Neural crest cell (in vitro differentiated cells): ENCODE data around the gene RUSF1. TPM values are rescaled to one million over a fixed set of nuclear protein-coding genes. Genes with fewer than 3 reads are reported as not detected.
"Not testable (repeated sequence)": the region's sequence is repeated elsewhere in the genome, so short reads cannot be mapped to it uniquely, and the experiment has no call there.

ENCODE experiments used
- DNase-seq: peaks from one replicate; pipeline ENCODE4 v3.0.0; 2021; ENCODE audit warnings: low read depth, mixed read lengths, low spot score
- H3K27ac Mint-ChIP-seq: one replicate; pipeline ENCODE4 v1.8.0; 2021; ENCODE audit warnings: mild to moderate bottlenecking, mixed read lengths; ENCODE audit not compliant: unreplicated experiment
- H3K27me3 Mint-ChIP-seq: 2 replicates; pipeline ENCODE4 v1.8.0; 2021; ENCODE audit warnings: low read depth, mild to moderate bottlenecking, mixed read lengths
- H3K36me3 Mint-ChIP-seq: 2 replicates; pipeline ENCODE4 v1.8.0; 2021; ENCODE audit warnings: low read depth, mild to moderate bottlenecking, mixed read lengths
- H3K4me1 Mint-ChIP-seq: 2 replicates; pipeline ENCODE4 v1.8.0; 2021; ENCODE audit warnings: mixed read lengths
- H3K4me3 Mint-ChIP-seq: one replicate; pipeline ENCODE4 v1.8.0; 2021; ENCODE audit warnings: mild to moderate bottlenecking, mixed read lengths
- H3K9me3 Mint-ChIP-seq: 2 replicates; pipeline ENCODE4 v1.8.0; 2021; ENCODE audit warnings: mixed read lengths
- CTCF ChIP-seq: fragments of 200-600 bp; sonication (generic); conservative IDR thresholded peaks from 2 replicates; pipeline ENCODE4 v1.5.0; 2021; ENCODE audit warnings: antibody characterized with exemption, mild to moderate bottlenecking
- total RNA-seq: library from RNA; stranded (reverse); gene quantifications from 2 replicates; pipeline ENCODE4 v1.2.1, GENCODE V29; 2021

The RUSF1 gene
- total RNA-seq, 1 donor from 2014 or later: 47.7 TPM

- H3K27me3 Mint-ChIP-seq: peaks cover 94% of the 10 kb centered on the region
- no peak for DNase-seq
- no peak overlapping the region for H3K4me3 Mint-ChIP-seq
- H3K4me1 Mint-ChIP-seq: peaks cover 3% of the 10 kb centered on the region
- no peak for TF ChIP-seq CTCF
- H3K27ac Mint-ChIP-seq: no peak overlapping the region
- H3K9me3 Mint-ChIP-seq: no peaks in the 10 kb centered on the region
- H3K36me3 Mint-ChIP-seq: peaks cover 3% of the 10 kb centered on the region
Observed at GRCh38 chr16:31484491-31485171, 23.6 kb downstream of the RUSF1 start.

GRCh38 chr16:31484048-31484447 is 24.1 kb downstream of the RUSF1 start:
- not testable (repeated sequence) for H3K9me3 Mint-ChIP-seq, H3K36me3 Mint-ChIP-seq, H3K4me3 Mint-ChIP-seq, H3K27ac Mint-ChIP-seq, DNase-seq, H3K4me1 Mint-ChIP-seq
- H3K27me3 Mint-ChIP-seq: peaks cover 94% of the 10 kb centered on the region

GRCh38 chr16:31483081-31483480 is 25.1 kb downstream of the RUSF1 start, which contains the start of gene SLC5A2:
SLC5A2 (plus strand) TSS chr16:31483123; CDS start chr16:31483137, 14 bp downstream.
- no peak for DNase-seq
- no peak for TF ChIP-seq CTCF
- Mint-ChIP-seq H3K27ac (no peak within 1 kb of the TSS), H3K27me3 (peaks cover 95% of the 10 kb centered on the region), H3K9me3 (no peaks in the 10 kb centered on the region), H3K4me1 (peaks cover 4% of the 10 kb centered on the region), H3K4me3 (peak within 1 kb of the TSS; percentile 1), H3K36me3 (no peaks in the 10 kb centered on the region)

- H3K27me3 Mint-ChIP-seq: peaks cover 93% of the 10 kb centered on the region
- DNase-seq: no peak
- no peaks in the 10 kb centered on the region for H3K36me3 Mint-ChIP-seq
- H3K4me1 Mint-ChIP-seq: peaks cover 13% of the 10 kb centered on the region
- H3K9me3 Mint-ChIP-seq: no peaks in the 10 kb centered on the region
- no peak for TF ChIP-seq CTCF
- H3K27ac Mint-ChIP-seq: no peak overlapping the region
- H3K4me3 Mint-ChIP-seq: no peak overlapping the region
Observed at GRCh38 chr16:31480851-31481536, 27.2 kb downstream of the RUSF1 start.

GRCh38 chr16:31479751-31480150 is 28.4 kb downstream of the RUSF1 start:
- H3K9me3 Mint-ChIP-seq: no peaks in the 10 kb centered on the region
- TF ChIP-seq CTCF: no peak
- H3K27me3 Mint-ChIP-seq: peaks cover 93% of the 10 kb centered on the region
- no peak for DNase-seq
- peak overlapping the region; percentile 44 for H3K4me3 Mint-ChIP-seq
- H3K36me3 Mint-ChIP-seq: no peaks in the 10 kb centered on the region
- peaks cover 13% of the 10 kb centered on the region for H3K4me1 Mint-ChIP-seq
- no peak overlapping the region for H3K27ac Mint-ChIP-seq

GRCh38 chr16:31478956-31479355 is 29.2 kb downstream of the RUSF1 start:
- H3K9me3 Mint-ChIP-seq: no peaks in the 10 kb centered on the region
- no peak for TF ChIP-seq CTCF
- H3K4me3 Mint-ChIP-seq: peak overlapping the region; percentile 49
- no peak overlapping the region for H3K27ac Mint-ChIP-seq
- peaks cover 93% of the 10 kb centered on the region for H3K27me3 Mint-ChIP-seq
- no peak for DNase-seq
- peaks cover 13% of the 10 kb centered on the region for H3K4me1 Mint-ChIP-seq
- no peaks in the 10 kb centered on the region for H3K36me3 Mint-ChIP-seq
